Measurements from ENCODE around the gene POU6F2.

DNA sequence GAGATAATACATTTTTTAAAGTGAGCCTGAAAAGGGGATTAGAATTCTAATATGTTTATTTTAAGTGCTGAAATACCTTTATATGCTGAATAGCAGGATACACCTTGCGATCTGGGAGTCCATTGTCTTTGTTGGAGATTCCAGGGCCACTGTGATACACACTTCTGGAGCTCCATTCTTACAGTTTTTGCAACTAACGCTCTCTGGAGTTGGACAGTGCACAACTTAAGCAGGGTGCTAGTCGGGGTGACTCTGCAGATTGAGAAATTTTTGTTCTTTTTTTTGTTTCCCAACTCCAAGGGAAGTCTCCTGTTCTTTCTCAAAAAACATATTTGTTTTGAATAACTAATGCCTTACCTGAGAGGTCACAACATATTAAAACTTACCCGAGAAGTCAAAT lies 23.7 kb upstream of the POU6F2 start:
- TF ChIP-seq, protein P1, sequence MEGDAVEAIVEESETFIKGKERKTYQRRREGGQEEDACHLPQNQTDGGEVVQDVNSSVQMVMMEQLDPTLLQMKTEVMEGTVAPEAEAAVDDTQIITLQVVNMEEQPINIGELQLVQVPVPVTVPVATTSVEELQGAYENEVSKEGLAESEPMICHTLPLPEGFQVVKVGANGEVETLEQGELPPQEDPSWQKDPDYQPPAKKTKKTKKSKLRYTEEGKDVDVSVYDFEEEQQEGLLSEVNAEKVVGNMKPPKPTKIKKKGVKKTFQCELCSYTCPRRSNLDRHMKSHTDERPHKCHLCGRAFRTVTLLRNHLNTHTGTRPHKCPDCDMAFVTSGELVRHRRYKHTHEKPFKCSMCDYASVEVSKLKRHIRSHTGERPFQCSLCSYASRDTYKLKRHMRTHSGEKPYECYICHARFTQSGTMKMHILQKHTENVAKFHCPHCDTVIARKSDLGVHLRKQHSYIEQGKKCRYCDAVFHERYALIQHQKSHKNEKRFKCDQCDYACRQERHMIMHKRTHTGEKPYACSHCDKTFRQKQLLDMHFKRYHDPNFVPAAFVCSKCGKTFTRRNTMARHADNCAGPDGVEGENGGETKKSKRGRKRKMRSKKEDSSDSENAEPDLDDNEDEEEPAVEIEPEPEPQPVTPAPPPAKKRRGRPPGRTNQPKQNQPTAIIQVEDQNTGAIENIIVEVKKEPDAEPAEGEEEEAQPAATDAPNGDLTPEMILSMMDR (IDR thresholded peaks at IDR 0.05), result no peak
- TF ChIP-seq POLR2A (IDR thresholded peaks at IDR 0.05), result no peak

Measured in breast epithelium (tissue), 3 donors.